Breast epithelium (tissue), 3 donors: ENCODE results near the gene CNOT1.

Experiments
- CTCF ChIP-seq, 3 donors: fragments of 450-650 bp; IDR thresholded peaks; one replicate each; pipeline ENCODE4 v1.5.1; 2016 to 2017; ENCODE audit warnings: antibody characterized with exemption in 3 of 3, mild to moderate bottlenecking in 3 of 3, moderate library complexity in 3 of 3
- POLR2A ChIP-seq: fragments of 450-650 bp; IDR thresholded peaks from one replicate; pipeline ENCODE4 v1.6.1; 2016; ENCODE audit warnings: antibody characterized with exemption, mild to moderate bottlenecking, moderate library complexity
- POLR2AphosphoS5 ChIP-seq, 3 donors: sonication (generic); formaldehyde crosslinking; IDR thresholded peaks; one replicate each; pipeline ENCODE4 v1.6.1; 2017; ENCODE audit warnings: antibody characterized with exemption in 3 of 3

GRCh38 chr16:58636466-58636865 lies 6.8 kb upstream of the CNOT1 start:
- no peak for TF ChIP-seq POLR2A
- TF ChIP-seq CTCF (IDR thresholded peaks at IDR 0.05), result no peak
- TF ChIP-seq POLR2AphosphoS5 (IDR thresholded peaks at IDR 0.05), result no peak
